ENCODE measurements around the gene ERBB4.

DNA sequence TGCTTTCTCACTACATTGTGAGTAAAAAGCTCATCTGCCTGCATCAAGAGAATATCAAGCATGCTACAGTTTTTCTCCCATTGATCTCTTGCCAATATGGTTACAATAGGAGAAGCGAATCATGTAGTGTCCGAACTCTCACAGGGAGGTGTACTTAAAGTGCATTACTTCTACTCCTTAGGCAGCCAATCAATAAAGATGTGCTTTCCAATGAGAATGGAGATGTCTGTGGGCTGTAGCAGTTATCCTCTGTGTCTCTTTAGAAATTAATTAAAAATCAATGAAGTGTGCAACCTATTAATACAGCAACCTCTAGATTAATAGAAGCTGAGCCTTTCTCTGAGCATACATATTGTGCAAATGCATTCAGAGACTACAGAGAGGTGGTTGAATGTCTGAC, 1098.5 kb downstream of the ERBB4 start:
- TF ChIP-seq, protein P1, sequence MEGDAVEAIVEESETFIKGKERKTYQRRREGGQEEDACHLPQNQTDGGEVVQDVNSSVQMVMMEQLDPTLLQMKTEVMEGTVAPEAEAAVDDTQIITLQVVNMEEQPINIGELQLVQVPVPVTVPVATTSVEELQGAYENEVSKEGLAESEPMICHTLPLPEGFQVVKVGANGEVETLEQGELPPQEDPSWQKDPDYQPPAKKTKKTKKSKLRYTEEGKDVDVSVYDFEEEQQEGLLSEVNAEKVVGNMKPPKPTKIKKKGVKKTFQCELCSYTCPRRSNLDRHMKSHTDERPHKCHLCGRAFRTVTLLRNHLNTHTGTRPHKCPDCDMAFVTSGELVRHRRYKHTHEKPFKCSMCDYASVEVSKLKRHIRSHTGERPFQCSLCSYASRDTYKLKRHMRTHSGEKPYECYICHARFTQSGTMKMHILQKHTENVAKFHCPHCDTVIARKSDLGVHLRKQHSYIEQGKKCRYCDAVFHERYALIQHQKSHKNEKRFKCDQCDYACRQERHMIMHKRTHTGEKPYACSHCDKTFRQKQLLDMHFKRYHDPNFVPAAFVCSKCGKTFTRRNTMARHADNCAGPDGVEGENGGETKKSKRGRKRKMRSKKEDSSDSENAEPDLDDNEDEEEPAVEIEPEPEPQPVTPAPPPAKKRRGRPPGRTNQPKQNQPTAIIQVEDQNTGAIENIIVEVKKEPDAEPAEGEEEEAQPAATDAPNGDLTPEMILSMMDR (IDR thresholded peaks at IDR 0.05): no peak
- TF ChIP-seq POLR2A (IDR thresholded peaks at IDR 0.05): no peak
